Loucy (cell line): ENCODE measurements around the gene UBALD2.

ENCODE experiments used
- CTCF ChIP-seq: fragments of 200-600 bp; sonication (generic); conservative IDR thresholded peaks from 2 replicates; pipeline ENCODE4 v1.5.1; 2014; ENCODE audit warnings: mild to moderate bottlenecking, antibody characterized with exemption, low read length
- EZH2phosphoT487 ChIP-seq: fragments of 200-600 bp; IDR thresholded peaks from 2 replicates; pipeline ENCODE4 v1.6.1; 2018; ENCODE audit warnings: antibody characterized with exemption, mild to moderate bottlenecking, moderate library complexity, borderline replicate concordance

GRCh38 chr17:76296186-76296585 lies 31.0 kb downstream of the UBALD2 start:
- TF ChIP-seq CTCF (no peak), EZH2phosphoT487 (no peak)
